SK-N-SH treated with all-trans-retinoic acid at 6 μM for 48 hours (cell line): ENCODE measurements around the gene CA5A.
"Not testable (repeated sequence)": the region's sequence is repeated elsewhere in the genome, so short reads cannot be mapped to it uniquely, and the experiment has no call there.

Experiments used
- CREB5 ChIP-seq: fragments of 250-450 bp; sonication (Bioruptor Pico); IDR thresholded peaks from 2 replicates; pipeline ENCODE4 v1.5.1; 2020; ENCODE audit warnings: low read depth, mild to moderate bottlenecking, moderate library complexity
- GLIS3 ChIP-seq: fragments of 250-450 bp; sonication (Bioruptor Pico); IDR thresholded peaks from 2 replicates; pipeline ENCODE4 v1.5.0; 2020; ENCODE audit warnings: mild to moderate bottlenecking, moderate library complexity
- PPARA ChIP-seq: fragments of 250-450 bp; sonication (Bioruptor Pico); IDR thresholded peaks from 2 replicates; pipeline ENCODE4 v1.5.0; 2020; ENCODE audit warnings: mild to moderate bottlenecking, borderline replicate concordance
- TSHZ2 ChIP-seq: fragments of 250-450 bp; sonication (Bioruptor Pico); IDR thresholded peaks from 2 replicates; pipeline ENCODE4 v1.5.0; 2020; ENCODE audit warnings: mild to moderate bottlenecking, moderate library complexity
- ZFP3 ChIP-seq: fragments of 250-450 bp; sonication (Bioruptor Pico); IDR thresholded peaks from 2 replicates; pipeline ENCODE4 v1.5.0; 2020; ENCODE audit warnings: mild to moderate bottlenecking, moderate library complexity
- ZNF8 ChIP-seq: fragments of 450-650 bp; formaldehyde crosslinking; IDR thresholded peaks from 2 replicates; pipeline ENCODE4 v1.5.0; 2020; ENCODE audit warnings: mild to moderate bottlenecking, moderate library complexity
- TF ChIP-seq, protein P1 (sequence below): fragments of 250-450 bp; sonication (Bioruptor Pico); IDR thresholded peaks from 2 replicates; pipeline ENCODE4 v1.8.0; 2020; ENCODE audit warnings: mild to moderate bottlenecking, moderate library complexity, borderline replicate concordance
- TF ChIP-seq, protein P2 (sequence below): fragments of 250-450 bp; sonication (Bioruptor Pico); IDR thresholded peaks from 2 replicates; pipeline ENCODE4 v1.8.0; 2021; ENCODE audit warnings: low read depth, mild to moderate bottlenecking, moderate library complexity, borderline replicate concordance
- TF ChIP-seq, protein P3 (sequence below): fragments of 250-450 bp; sonication (Bioruptor Pico); IDR thresholded peaks from 2 replicates; pipeline ENCODE4 v1.5.1; 2021; ENCODE audit warnings: mild to moderate bottlenecking, moderate library complexity

- not testable (repeated sequence) for TF ChIP-seq CREB5 (CRISPR knock-in tag); ZNF8 (CRISPR knock-in tag); GLIS3; PPARA (CRISPR knock-in tag); TSHZ2
- TF ChIP-seq, protein P1, sequence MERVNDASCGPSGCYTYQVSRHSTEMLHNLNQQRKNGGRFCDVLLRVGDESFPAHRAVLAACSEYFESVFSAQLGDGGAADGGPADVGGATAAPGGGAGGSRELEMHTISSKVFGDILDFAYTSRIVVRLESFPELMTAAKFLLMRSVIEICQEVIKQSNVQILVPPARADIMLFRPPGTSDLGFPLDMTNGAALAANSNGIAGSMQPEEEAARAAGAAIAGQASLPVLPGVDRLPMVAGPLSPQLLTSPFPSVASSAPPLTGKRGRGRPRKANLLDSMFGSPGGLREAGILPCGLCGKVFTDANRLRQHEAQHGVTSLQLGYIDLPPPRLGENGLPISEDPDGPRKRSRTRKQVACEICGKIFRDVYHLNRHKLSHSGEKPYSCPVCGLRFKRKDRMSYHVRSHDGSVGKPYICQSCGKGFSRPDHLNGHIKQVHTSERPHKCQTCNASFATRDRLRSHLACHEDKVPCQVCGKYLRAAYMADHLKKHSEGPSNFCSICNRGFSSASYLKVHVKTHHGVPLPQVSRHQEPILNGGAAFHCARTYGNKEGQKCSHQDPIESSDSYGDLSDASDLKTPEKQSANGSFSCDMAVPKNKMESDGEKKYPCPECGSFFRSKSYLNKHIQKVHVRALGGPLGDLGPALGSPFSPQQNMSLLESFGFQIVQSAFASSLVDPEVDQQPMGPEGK (CRISPR knock-in tag), result not testable (repeated sequence)
- TF ChIP-seq, protein P2, sequence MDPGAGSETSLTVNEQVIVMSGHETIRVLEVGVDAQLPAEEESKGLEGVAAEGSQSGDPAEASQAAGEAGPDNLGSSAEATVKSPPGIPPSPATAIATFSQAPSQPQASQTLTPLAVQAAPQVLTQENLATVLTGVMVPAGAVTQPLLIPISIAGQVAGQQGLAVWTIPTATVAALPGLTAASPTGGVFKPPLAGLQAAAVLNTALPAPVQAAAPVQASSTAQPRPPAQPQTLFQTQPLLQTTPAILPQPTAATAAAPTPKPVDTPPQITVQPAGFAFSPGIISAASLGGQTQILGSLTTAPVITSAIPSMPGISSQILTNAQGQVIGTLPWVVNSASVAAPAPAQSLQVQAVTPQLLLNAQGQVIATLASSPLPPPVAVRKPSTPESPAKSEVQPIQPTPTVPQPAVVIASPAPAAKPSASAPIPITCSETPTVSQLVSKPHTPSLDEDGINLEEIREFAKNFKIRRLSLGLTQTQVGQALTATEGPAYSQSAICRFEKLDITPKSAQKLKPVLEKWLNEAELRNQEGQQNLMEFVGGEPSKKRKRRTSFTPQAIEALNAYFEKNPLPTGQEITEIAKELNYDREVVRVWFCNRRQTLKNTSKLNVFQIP (CRISPR knock-in tag), result not testable (repeated sequence)
- peak; percentile 48; the same call in 1 of the 2 replicates for TF ChIP-seq ZFP3 (CRISPR knock-in tag)
- TF ChIP-seq, protein P3, sequence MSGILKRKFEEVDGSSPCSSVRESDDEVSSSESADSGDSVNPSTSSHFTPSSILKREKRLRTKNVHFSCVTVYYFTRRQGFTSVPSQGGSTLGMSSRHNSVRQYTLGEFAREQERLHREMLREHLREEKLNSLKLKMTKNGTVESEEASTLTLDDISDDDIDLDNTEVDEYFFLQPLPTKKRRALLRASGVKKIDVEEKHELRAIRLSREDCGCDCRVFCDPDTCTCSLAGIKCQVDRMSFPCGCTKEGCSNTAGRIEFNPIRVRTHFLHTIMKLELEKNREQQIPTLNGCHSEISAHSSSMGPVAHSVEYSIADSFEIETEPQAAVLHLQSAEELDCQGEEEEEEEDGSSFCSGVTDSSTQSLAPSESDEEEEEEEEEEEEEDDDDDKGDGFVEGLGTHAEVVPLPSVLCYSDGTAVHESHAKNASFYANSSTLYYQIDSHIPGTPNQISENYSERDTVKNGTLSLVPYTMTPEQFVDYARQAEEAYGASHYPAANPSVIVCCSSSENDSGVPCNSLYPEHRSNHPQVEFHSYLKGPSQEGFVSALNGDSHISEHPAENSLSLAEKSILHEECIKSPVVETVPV (CRISPR knock-in tag), result not testable (repeated sequence)
Observed at GRCh38 chr16:87911106-87911763, 25.1 kb downstream of the CA5A start.
